Spinal cord (tissue), 10 donors: ENCODE data around the gene NAV2. TPM values are rescaled to one million over a fixed set of nuclear protein-coding genes. Genes with fewer than 3 reads are reported as not detected.
A peak's percentile ranks its signal among the peaks of the same experiment; 100 is the strongest.

Source experiments
- DNase-seq, 6 donors: peaks; one replicate each; pipeline versions ENCODE4 v3.0.0 to v3.0.0-alpha.2; 2013 to 2015; ENCODE audit warnings: low spot score in 6 of 6, low read depth in 4 of 6
- H3K27ac ChIP-seq: one replicate; pipeline ENCODE4 v1.5.1; 2013; ENCODE audit warnings: low read depth, low read length, control low read depth
- H3K27me3 ChIP-seq: one replicate; pipeline ENCODE4 v1.6.1; 2013; ENCODE audit warnings: low read length; ENCODE audit not compliant: control insufficient read depth, insufficient read depth
- H3K36me3 ChIP-seq: one replicate; pipeline ENCODE4 v1.6.1; 2013; ENCODE audit warnings: low read length; ENCODE audit not compliant: control insufficient read depth, insufficient read depth
- H3K4me1 ChIP-seq: one replicate; pipeline ENCODE4 v1.6.1; 2013; ENCODE audit warnings: low read length; ENCODE audit not compliant: control insufficient read depth, insufficient read depth
- H3K4me3 ChIP-seq: one replicate; pipeline ENCODE4 v1.5.1; 2013; ENCODE audit warnings: low read depth, low read length, control low read depth
- H3K9me3 ChIP-seq: one replicate; pipeline ENCODE4 v1.6.1; 2013; ENCODE audit warnings: low read length; ENCODE audit not compliant: control insufficient read depth, insufficient read depth
- WGBS: methylation state at CpG from one replicate; pipeline ENCODE4 v1.1.5; 2013; ENCODE audit warnings: missing lambda C conversion rate; ENCODE audit not compliant: insufficient coverage; 5-methylcytosine and 5-hydroxymethylcytosine counted together
- polyA plus RNA-seq, 2 donors: library from polyadenylated mRNA; unstranded; fragments of 120-200 nt; gene quantifications; one replicate each; pipeline ENCODE4 v1.2.1, GENCODE V29; 2013; ENCODE audit not compliant: insufficient read length in 2 of 2
- total RNA-seq, 2 donors: library from RNA; depleted of rRNA in 1 of 2; stranded (reverse); fragments of 120-200 nt in 1 of 2; fragments of >200 nt in 1 of 2; gene quantifications; one replicate each; pipeline versions ENCODE4 v1.2.3 to v1.2.4, GENCODE V29; 2013 to 2014
- donor health status: healthy.

NAV2 gene
- total and polyA plus RNA-seq, 4 donors, result 23.4 to 50.1 (median 30.4) TPM

DNA sequence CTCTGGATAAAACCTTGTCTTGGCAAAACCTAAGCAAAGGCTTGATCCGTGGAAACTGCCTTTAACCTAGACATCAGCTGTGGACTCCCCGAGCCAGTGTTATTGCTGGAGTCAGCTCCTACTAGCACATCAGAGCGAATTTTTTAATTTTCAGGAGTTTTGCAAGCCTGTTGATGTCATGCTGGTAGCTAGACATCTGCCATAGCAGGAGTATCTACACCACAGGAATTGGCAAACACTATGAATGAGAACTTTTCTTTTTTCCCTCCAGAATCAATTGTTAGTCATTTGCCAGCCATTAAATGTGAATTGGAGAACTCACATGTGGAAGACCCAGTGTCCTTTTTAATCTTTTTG lies 201.2 kb downstream of the NAV2 start:
- DNase-seq, result no peak
- WGBS, result 33% methylated on average over 1 of the region's 3 CpGs
- no peaks in the 10 kb centered on the region for H3K9me3 ChIP-seq
- H3K36me3 ChIP-seq, result peaks cover 9% of the 10 kb centered on the region
- H3K27me3 ChIP-seq, result no peaks in the 10 kb centered on the region
- no peak overlapping the region for H3K27ac ChIP-seq
- H3K4me1 ChIP-seq, result no peaks in the 10 kb centered on the region
- H3K4me3 ChIP-seq, result no peak overlapping the region

DNA sequence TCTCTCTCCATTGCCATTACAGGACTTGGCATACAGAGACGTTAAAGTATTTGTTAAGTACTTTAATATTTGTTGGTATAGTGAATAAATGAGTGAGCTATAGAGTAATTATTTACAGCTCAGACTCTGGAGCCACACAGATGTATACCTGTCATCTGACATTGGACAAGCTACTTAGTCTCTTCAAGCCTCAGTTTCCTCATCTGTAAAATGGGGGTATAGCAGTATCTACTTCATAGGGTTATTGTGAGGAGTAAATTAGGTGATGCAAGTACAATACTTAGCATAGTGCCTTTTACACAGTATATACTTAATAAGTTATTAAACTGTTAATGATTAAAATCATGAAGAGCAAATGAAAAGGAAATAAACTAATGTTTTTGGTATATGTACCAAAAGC lies 203.2 kb downstream of the NAV2 start:
- no CpG with 5 or more reads among the region's 1 CpG for WGBS
- no peak for DNase-seq

GRCh38 chr11:19917069-19917468 lies 204.4 kb downstream of the NAV2 start:
- no peak for DNase-seq
- no peak overlapping the region for H3K27ac ChIP-seq
- no peaks in the 10 kb centered on the region for H3K9me3 ChIP-seq
- no peaks in the 10 kb centered on the region for H3K27me3 ChIP-seq
- no CpG with 5 or more reads among the region's 1 CpG for WGBS
- no peak overlapping the region for H3K4me3 ChIP-seq
- peaks cover 9% of the 10 kb centered on the region for H3K36me3 ChIP-seq
- H3K4me1 ChIP-seq, result no peaks in the 10 kb centered on the region

More for the DNA sequence above, 203.2 kb downstream of the NAV2 start:
- Histone ChIP-seq H3K4me1 (no peaks in the 10 kb centered on the region), H3K27ac (no peak overlapping the region), H3K27me3 (no peaks in the 10 kb centered on the region), H3K36me3 (peaks cover 9% of the 10 kb centered on the region), H3K9me3 (no peaks in the 10 kb centered on the region), H3K4me3 (no peak overlapping the region)

GRCh38 chr11:19918302-19919049 lies 205.8 kb downstream of the NAV2 start:
- Histone ChIP-seq H3K27me3 (no peaks in the 10 kb centered on the region), H3K27ac (no peak overlapping the region)
- DNase-seq, result no peak

DNA sequence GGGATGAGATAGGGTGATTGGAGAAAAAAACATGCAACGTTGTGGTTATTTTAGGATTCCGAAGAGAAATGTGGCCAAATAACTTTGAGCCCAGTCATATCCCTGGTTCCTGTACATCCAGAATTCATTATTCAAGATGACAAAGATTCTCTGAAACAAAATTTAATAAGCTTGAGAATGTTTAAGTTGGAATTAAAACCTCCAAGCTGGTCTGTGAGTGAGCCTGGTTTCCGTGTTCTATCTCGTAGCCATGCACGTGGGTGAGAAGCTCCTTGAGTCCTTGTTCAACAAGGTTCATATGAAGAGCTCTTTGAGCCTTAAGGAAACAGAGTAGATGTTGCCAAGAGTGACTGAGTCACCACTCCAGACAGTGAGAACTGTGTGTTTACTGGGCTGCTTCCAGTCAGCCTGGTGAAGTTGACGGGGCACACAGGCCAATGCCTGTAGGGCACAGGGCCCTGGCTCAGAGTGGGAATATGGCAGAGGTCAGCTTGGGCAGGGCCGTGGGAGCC lies 206.5 kb downstream of the NAV2 start:
- no peaks in the 10 kb centered on the region for H3K27me3 ChIP-seq
- no peak overlapping the region for H3K27ac ChIP-seq
- H3K36me3 ChIP-seq, result peaks cover 9% of the 10 kb centered on the region
- no peak overlapping the region for H3K4me3 ChIP-seq
- H3K4me1 ChIP-seq, result no peaks in the 10 kb centered on the region
- 94% methylated on average over 5 of the region's 7 CpGs for WGBS
- no peak for DNase-seq
- no peaks in the 10 kb centered on the region for H3K9me3 ChIP-seq

More at GRCh38 chr11:19918302-19919049, 205.8 kb downstream of the NAV2 start:
- Histone ChIP-seq H3K4me3 (no peak overlapping the region), H3K9me3 (no peaks in the 10 kb centered on the region), H3K4me1 (no peaks in the 10 kb centered on the region), H3K36me3 (peaks cover 9% of the 10 kb centered on the region)
- 90% methylated on average over 4 of the region's 5 CpGs for WGBS

DNA sequence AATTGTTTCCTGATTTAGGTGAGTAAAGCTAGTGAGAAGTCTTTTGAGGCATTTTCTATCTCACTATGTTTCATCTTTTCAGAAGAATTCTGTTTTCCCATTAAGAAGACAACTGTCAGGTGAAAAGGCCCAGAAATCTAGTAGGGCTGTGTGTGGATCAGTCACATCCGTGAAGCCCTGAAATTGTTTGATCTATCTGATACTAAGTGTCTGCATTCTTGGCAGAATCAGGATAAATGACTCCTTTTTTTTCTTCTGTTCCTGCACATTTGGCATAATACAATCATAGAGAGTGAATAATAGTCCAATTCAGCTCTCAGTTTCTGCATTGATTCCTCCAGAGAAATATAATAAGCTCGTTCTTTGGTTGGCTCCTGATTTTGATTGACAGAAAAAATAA lies 208.3 kb downstream of the NAV2 start:
- Histone ChIP-seq H3K9me3 (no peaks in the 10 kb centered on the region), H3K4me1 (no peaks in the 10 kb centered on the region), H3K36me3 (peaks cover 7% of the 10 kb centered on the region), H3K27me3 (no peaks in the 10 kb centered on the region), H3K4me3 (no peak overlapping the region), H3K27ac (no peak overlapping the region)
- no CpG with 5 or more reads among the region's 2 CpGs for WGBS
- peak in 1 of 6 donors; percentile 41 for DNase-seq

GRCh38 chr11:19921976-19922688 lies 209.5 kb downstream of the NAV2 start:
- no peaks in the 10 kb centered on the region for H3K4me1 ChIP-seq
- H3K36me3 ChIP-seq, result peaks cover 7% of the 10 kb centered on the region
- no peaks in the 10 kb centered on the region for H3K9me3 ChIP-seq
- DNase-seq, result no peak
- no peaks in the 10 kb centered on the region for H3K27me3 ChIP-seq
- no CpG with 5 or more reads among the region's 3 CpGs for WGBS
- H3K4me3 ChIP-seq, result no peak overlapping the region
- no peak overlapping the region for H3K27ac ChIP-seq

- no peak overlapping the region for H3K27ac ChIP-seq
- WGBS, result 94% methylated on average over 2 of the region's 3 CpGs
- no peak overlapping the region for H3K4me3 ChIP-seq
- H3K9me3 ChIP-seq, result no peaks in the 10 kb centered on the region
- DNase-seq, result no peak
- no peaks in the 10 kb centered on the region for H3K4me1 ChIP-seq
- peaks cover 1% of the 10 kb centered on the region for H3K36me3 ChIP-seq
- H3K27me3 ChIP-seq, result no peaks in the 10 kb centered on the region
These were observed 210.0 kb downstream of the NAV2 start for GRCh38 chr11:19922689-19923035.

GRCh38 chr11:19923626-19924025 lies 211.0 kb downstream of the NAV2 start:
- H3K27me3 ChIP-seq, result no peaks in the 10 kb centered on the region
- H3K27ac ChIP-seq, result no peak overlapping the region
- H3K36me3 ChIP-seq, result no peaks in the 10 kb centered on the region
- WGBS, result no CpG with 5 or more reads among the region's 1 CpG
- no peak for DNase-seq
- no peaks in the 10 kb centered on the region for H3K4me1 ChIP-seq
- H3K4me3 ChIP-seq, result no peak overlapping the region
- no peaks in the 10 kb centered on the region for H3K9me3 ChIP-seq

- Histone ChIP-seq H3K36me3 (no peaks in the 10 kb centered on the region), H3K27me3 (no peaks in the 10 kb centered on the region), H3K27ac (no peak overlapping the region), H3K4me3 (no peak overlapping the region), H3K9me3 (no peaks in the 10 kb centered on the region), H3K4me1 (no peaks in the 10 kb centered on the region)
- no CpG with 5 or more reads among the region's 1 CpG for WGBS
- DNase-seq, result no peak
These were observed 211.7 kb downstream of the NAV2 start for GRCh38 chr11:19924311-19924710.
